HG03159 (cell line): ENCODE results near the gene FBXW11.

Experiments
- ATAC-seq: cut with Tn5 transposase; IDR thresholded peaks from one replicate; pipeline ENCODE4 v1.9.1; 2021; ENCODE audit warnings: mild to moderate bottlenecking, moderate library complexity; ENCODE audit not compliant: unreplicated experiment

Gene FBXW11

GRCh38 chr5:171813813-171814490 is 192.5 kb downstream of the FBXW11 start:
- no peak for ATAC-seq

GRCh38 chr5:171813270-171813669 is 193.2 kb downstream of the FBXW11 start:
- no peak for ATAC-seq
